HG03575 (cell line): Measurements from ENCODE around the gene THEM4.
"Not testable (repeated sequence)": the region's sequence is repeated elsewhere in the genome, so short reads cannot be mapped to it uniquely, and the experiment has no call there.

Experiments used
- ATAC-seq: cut with Tn5 transposase; IDR thresholded peaks from one replicate; pipeline ENCODE4 v1.9.1; 2021; ENCODE audit not compliant: unreplicated experiment, insufficient number of reproducible peaks, low FRiP score; ENCODE audit errors: extremely low read depth

Gene THEM4

GRCh38 chr1:151902858-151903257 is 6.5 kb downstream of the THEM4 start:
- ATAC-seq: no peak

GRCh38 chr1:151900804-151901203 is 8.5 kb downstream of the THEM4 start:
- not testable (repeated sequence) for ATAC-seq

- no peak for ATAC-seq
Measured at GRCh38 chr1:151898519-151898991, 10.8 kb downstream of the THEM4 start.

GRCh38 chr1:151897991-151898431 is 11.3 kb downstream of the THEM4 start:
- no peak for ATAC-seq

- ATAC-seq: no peak
Measured at GRCh38 chr1:151893176-151893924, 16.0 kb downstream of the THEM4 start.

GRCh38 chr1:151892190-151892589 is 17.1 kb downstream of the THEM4 start:
- ATAC-seq: no peak

- ATAC-seq: no peak
Measured at GRCh38 chr1:151891512-151891911, 17.8 kb downstream of the THEM4 start.

GRCh38 chr1:151888972-151889570 is 20.2 kb downstream of the THEM4 start:
- ATAC-seq: no peak

GRCh38 chr1:151887028-151887427 is 22.3 kb downstream of the THEM4 start:
- ATAC-seq: no peak

- ATAC-seq: no peak
Measured at GRCh38 chr1:151885479-151885878, 23.8 kb downstream of the THEM4 start.

- not testable (repeated sequence) for ATAC-seq
Measured at GRCh38 chr1:151884879-151885278, 24.4 kb downstream of the THEM4 start.

GRCh38 chr1:151884445-151884844 is 24.9 kb downstream of the THEM4 start:
- not testable (repeated sequence) for ATAC-seq

GRCh38 chr1:151883898-151884297 is 25.4 kb downstream of the THEM4 start:
- not testable (repeated sequence) for ATAC-seq

GRCh38 chr1:151882918-151883317 is 26.4 kb downstream of the THEM4 start:
- not testable (repeated sequence) for ATAC-seq

GRCh38 chr1:151882466-151882865 is 26.8 kb downstream of the THEM4 start:
- no peak for ATAC-seq

GRCh38 chr1:151881479-151881878 is 27.8 kb downstream of the THEM4 start:
- no peak for ATAC-seq

GRCh38 chr1:151875419-151876097 is 33.8 kb downstream of the THEM4 start:
- no peak for ATAC-seq

- not testable (repeated sequence) for ATAC-seq
Measured at GRCh38 chr1:151872776-151873175, 36.5 kb downstream of the THEM4 start.

GRCh38 chr1:151871284-151872030 is 37.9 kb downstream of the THEM4 start:
- no peak for ATAC-seq
